ENCODE data around the gene ZNF473. TPM values are rescaled to one million over a fixed set of nuclear protein-coding genes. Genes with fewer than 3 reads are reported as not detected.
"Not testable (repeated sequence)": the region's sequence is repeated elsewhere in the genome, so short reads cannot be mapped to it uniquely, and the experiment has no call there.

The ZNF473 gene
- total RNA-seq, 1 experiment from 2014 or later, result 19.0 TPM

- WGBS (ENCODE audit: extremely low coverage, insufficient read length, low lambda C conversion rate), result no CpG with 5 or more reads among the region's 10 CpGs
- not testable (repeated sequence) for H4K20me1 ChIP-seq (ENCODE audit: control insufficient read depth, insufficient read depth, insufficient read length); H3T11ph ChIP-seq (ENCODE audit: low read length); H2BK12ac ChIP-seq (ENCODE audit: insufficient read length, low read depth, low read length); H3K4me1 Mint-ChIP-seq; H2BK15ac ChIP-seq (ENCODE audit: low read depth, low read length); H3K27me3 Mint-ChIP-seq (ENCODE audit: low read depth); H3K18ac ChIP-seq (ENCODE audit: insufficient read length, low read depth, low read length); H3K56ac ChIP-seq (ENCODE audit: insufficient read length, low read depth, low read length); H2BK120ac ChIP-seq (ENCODE audit: low read depth, low read length, poor library complexity, severe bottlenecking); H3K23me2 ChIP-seq (ENCODE audit: insufficient read length, low read depth, low read length, poor library complexity, severe bottlenecking); H3K27ac ChIP-seq (ENCODE audit: insufficient read length, low read depth, low read length); H3K27ac Mint-ChIP-seq; H3K4me2 ChIP-seq (ENCODE audit: insufficient read depth, insufficient read length, low read length); H4K8ac ChIP-seq (replicated peaks; ENCODE audit: insufficient read length, low read depth, low read length); H3K4ac ChIP-seq (ENCODE audit: low read depth, low read length); H2AFZ ChIP-seq (ENCODE audit: low read length); H4K91ac ChIP-seq (ENCODE audit: insufficient read length, low read depth, low read length); H3K4me1 ChIP-seq (ENCODE audit: insufficient read depth, low read length); H3K79me1 ChIP-seq (ENCODE audit: insufficient read depth, low read depth, low read length, poor library complexity, severe bottlenecking); H3K27me3 ChIP-seq (ENCODE audit: insufficient read depth, low read length); H2BK20ac ChIP-seq (ENCODE audit: low read depth, low read length, poor library complexity, severe bottlenecking); H3K79me2 ChIP-seq (ENCODE audit: insufficient read depth, low read length); H3K14ac ChIP-seq (ENCODE audit: insufficient read depth, low read length); H2AK5ac ChIP-seq (ENCODE audit: insufficient read length, low read length); H3K9me3 ChIP-seq (ENCODE audit: control insufficient read depth, low read depth, low read length); H2BK5ac ChIP-seq (ENCODE audit: insufficient read length, low read length); H4K5ac ChIP-seq (ENCODE audit: insufficient read length, low read depth, low read length); H3K36me3 Mint-ChIP-seq (ENCODE audit: insufficient read depth in 1 of 3, low read depth in 3 of 3); DNase-seq; H3K23ac ChIP-seq (ENCODE audit: insufficient read length, low read depth, low read length); H3K4me3 Mint-ChIP-seq; H3K9ac ChIP-seq (ENCODE audit: extremely low read depth, insufficient read length, low read length)
- peaks cover 10 to 18% of the 10 kb centered on the region in 2 experiments for H3K9me3 Mint-ChIP-seq
These were observed 66.8 kb downstream of the ZNF473 start for GRCh38 chr19:50092597-50092996.

GRCh38 chr19:50097884-50098283, 72.1 kb downstream of the ZNF473 start:
- H4K5ac ChIP-seq (ENCODE audit: insufficient read length, low read depth, low read length); H4K20me1 ChIP-seq (ENCODE audit: control insufficient read depth, insufficient read depth, insufficient read length); H2BK15ac ChIP-seq (ENCODE audit: low read depth, low read length); H2BK12ac ChIP-seq (ENCODE audit: insufficient read length, low read depth, low read length); H3K4me2 ChIP-seq (ENCODE audit: insufficient read depth, insufficient read length, low read length); H3K36me3 Mint-ChIP-seq (ENCODE audit: insufficient read depth in 1 of 3, low read depth in 3 of 3); H3K27me3 ChIP-seq (ENCODE audit: insufficient read depth, low read length); DNase-seq; H3K4me1 ChIP-seq (ENCODE audit: insufficient read depth, low read length); H2AFZ ChIP-seq (ENCODE audit: low read length); H3K4ac ChIP-seq (ENCODE audit: low read depth, low read length); H3K9me3 ChIP-seq (ENCODE audit: control insufficient read depth, low read depth, low read length); H3K79me1 ChIP-seq (ENCODE audit: insufficient read depth, low read depth, low read length, poor library complexity, severe bottlenecking); H3K14ac ChIP-seq (ENCODE audit: insufficient read depth, low read length); H3K9me3 Mint-ChIP-seq; H2BK5ac ChIP-seq (ENCODE audit: insufficient read length, low read length); H3K23me2 ChIP-seq (ENCODE audit: insufficient read length, low read depth, low read length, poor library complexity, severe bottlenecking); H3K27ac ChIP-seq (ENCODE audit: insufficient read length, low read depth, low read length); H3K79me2 ChIP-seq (ENCODE audit: insufficient read depth, low read length); H3K23ac ChIP-seq (ENCODE audit: insufficient read length, low read depth, low read length); H3K4me1 Mint-ChIP-seq; H3K27me3 Mint-ChIP-seq (ENCODE audit: low read depth); H3K27ac Mint-ChIP-seq; H2AK5ac ChIP-seq (ENCODE audit: insufficient read length, low read length); H3K4me3 Mint-ChIP-seq; H3T11ph ChIP-seq (ENCODE audit: low read length); H4K8ac ChIP-seq (replicated peaks; ENCODE audit: insufficient read length, low read depth, low read length); H3K9ac ChIP-seq (ENCODE audit: extremely low read depth, insufficient read length, low read length); H2BK20ac ChIP-seq (ENCODE audit: low read depth, low read length, poor library complexity, severe bottlenecking); H3K18ac ChIP-seq (ENCODE audit: insufficient read length, low read depth, low read length); H2BK120ac ChIP-seq (ENCODE audit: low read depth, low read length, poor library complexity, severe bottlenecking); H3K56ac ChIP-seq (ENCODE audit: insufficient read length, low read depth, low read length); H4K91ac ChIP-seq (ENCODE audit: insufficient read length, low read depth, low read length): not testable (repeated sequence)
- no CpG with 5 or more reads among the region's 13 CpGs for WGBS (ENCODE audit: extremely low coverage, insufficient read length, low lambda C conversion rate)
